SH-SY5Y (cell line): ENCODE results near the gene SYP.

Experiments
- GATA2 ChIP-seq: IDR thresholded peaks from 2 replicates; pipeline ENCODE4 v1.6.1; 2011; ENCODE audit warnings: mild to moderate bottlenecking, low read depth, low read length
- GATA3 ChIP-seq: IDR thresholded peaks from 2 replicates; pipeline ENCODE4 v1.6.1; 2011; ENCODE audit warnings: low read depth, mild to moderate bottlenecking, low read length, moderate library complexity

- TF ChIP-seq GATA2 (no peak), GATA3 (no peak)
Observed at GRCh38 chrX:49167740-49168108, 32.3 kb downstream of the SYP start.
